ENCODE measurements around the gene PRSS53.

- TF ChIP-seq CTCF (conservative IDR thresholded peaks at IDR 0.05; ENCODE audit: low read length) = no peak
- no peak for TF ChIP-seq EZH2phosphoT487 (IDR thresholded peaks at IDR 0.05; ENCODE audit: borderline replicate concordance)
Measured at GRCh38 chr16:31112711-31113110, 24.0 kb upstream of the PRSS53 start.

Measured in Loucy (cell line).